ENCODE measurements around the gene KLHL24. TPM values are rescaled to one million over a fixed set of nuclear protein-coding genes. Genes with fewer than 3 reads are reported as not detected.
"Not testable (repeated sequence)": the region's sequence is repeated elsewhere in the genome, so short reads cannot be mapped to it uniquely, and the experiment has no call there.

KLHL24 gene
- polyA plus RNA-seq, 1 donor from 2014 or later = 92.1 TPM

- Histone ChIP-seq H3K36me3 (ENCODE audit: insufficient read depth, low read length) (no peaks in the 10 kb centered on the region), H3K27me3 (ENCODE audit: insufficient read depth, low read depth, low read length) (no peaks in the 10 kb centered on the region), H3K9me3 (ENCODE audit: low read length) (no peaks in the 10 kb centered on the region), H4K20me1 (ENCODE audit: insufficient read depth) (peaks cover 23% of the 10 kb centered on the region), H3K4me3 (ENCODE audit: low read length) (peak overlapping the region; percentile 99), H3K9me2 (ENCODE audit: insufficient read depth, low read length) (no peaks in the 10 kb centered on the region), H3F3A (ENCODE audit: insufficient read depth, low read length, poor library complexity, severe bottlenecking) (peaks cover 7% of the 10 kb centered on the region), H2AFZ (ENCODE audit: low read depth, low read length) (no peak overlapping the region), H3K4me2 (ENCODE audit: low read length) (peak overlapping the region; percentile 48), H3K27ac (ENCODE audit: low read length) (no peak overlapping the region), H3K9ac (ENCODE audit: low read length) (no peak overlapping the region), H3K79me2 (replicated peaks; ENCODE audit: insufficient read depth, low read length) (peaks cover 59% of the 10 kb centered on the region)
- TF ChIP-seq REST (IDR thresholded peaks at IDR 0.05; ENCODE audit: borderline replicate concordance) = no peak
- TF ChIP-seq MXI1 (conservative IDR thresholded peaks at IDR 0.05; ENCODE audit: poor library complexity, severe bottlenecking) = no peak
- no peak for TF ChIP-seq SMC3 (conservative IDR thresholded peaks at IDR 0.05; ENCODE audit: poor library complexity)
- no peak for TF ChIP-seq CTCF (IDR thresholded peaks at IDR 0.05; ENCODE audit: poor library complexity, severe bottlenecking)
- no peak for TF ChIP-seq POLR2AphosphoS5 (IDR thresholded peaks at IDR 0.05)
- no peak for TF ChIP-seq RAD21 (conservative IDR thresholded peaks at IDR 0.05)
- no peak for TF ChIP-seq TAF1 (IDR thresholded peaks at IDR 0.05; ENCODE audit: low read depth)
- no peak for TF ChIP-seq EP300 (conservative IDR thresholded peaks at IDR 0.05; ENCODE audit: poor library complexity, severe bottlenecking)
- no peak for TF ChIP-seq EZH2 (IDR thresholded peaks at IDR 0.05; ENCODE audit: borderline replicate concordance, insufficient read depth, low read length, poor library complexity, severe bottlenecking)
These were observed 2.9 kb downstream of the KLHL24 start for GRCh38 chr3:183638101-183638852.

- H3K79me2 ChIP-seq (replicated peaks; ENCODE audit: insufficient read depth, low read length) = peaks cover 78% of the 10 kb centered on the region
- H3K9me3 ChIP-seq (ENCODE audit: low read length); H3K27ac ChIP-seq (ENCODE audit: low read length); H3K9ac ChIP-seq (ENCODE audit: low read length); H2AFZ ChIP-seq (ENCODE audit: low read depth, low read length); H3K4me2 ChIP-seq (ENCODE audit: low read length); H3K4me3 ChIP-seq (ENCODE audit: low read length); H3K27me3 ChIP-seq (ENCODE audit: insufficient read depth, low read depth, low read length); H3K9me2 ChIP-seq (ENCODE audit: insufficient read depth, low read length); H3K36me3 ChIP-seq (ENCODE audit: insufficient read depth, low read length); H3F3A ChIP-seq (ENCODE audit: insufficient read depth, low read length, poor library complexity, severe bottlenecking): not testable (repeated sequence)
- H4K20me1 ChIP-seq (ENCODE audit: insufficient read depth) = peaks cover 26% of the 10 kb centered on the region
These were observed 5.2 kb downstream of the KLHL24 start for GRCh38 chr3:183640635-183641034.
